Left renal cortex interstitium (tissue), 4 donors: ENCODE results near the gene TNS1. TPM values are rescaled to one million over a fixed set of nuclear protein-coding genes. Genes with fewer than 3 reads are reported as not detected.
"Not testable (repeated sequence)": the region's sequence is repeated elsewhere in the genome, so short reads cannot be mapped to it uniquely, and the experiment has no call there.

Experiments
- DNase-seq, 4 donors: peaks; one replicate each; pipeline ENCODE4 v3.0.0-alpha.2; 2013; ENCODE audit warnings: low read depth in 4 of 4, low spot score in 2 of 4, missing footprints in 1 of 4
- polyA plus RNA-seq, 4 donors: library from polyadenylated mRNA; unstranded; fragments of 120-200 nt; gene quantifications; one replicate each; pipeline ENCODE4 v1.2.1, GENCODE V29; 2013; ENCODE audit not compliant: insufficient read length in 4 of 4

TNS1 gene
- polyA plus RNA-seq, 4 donors, result 54.8 to 69.7 (median 62.2) TPM

- DNase-seq, result no peak
These were observed 177.1 kb downstream of the TNS1 start for GRCh38 chr2:217825469-217826235.

DNA sequence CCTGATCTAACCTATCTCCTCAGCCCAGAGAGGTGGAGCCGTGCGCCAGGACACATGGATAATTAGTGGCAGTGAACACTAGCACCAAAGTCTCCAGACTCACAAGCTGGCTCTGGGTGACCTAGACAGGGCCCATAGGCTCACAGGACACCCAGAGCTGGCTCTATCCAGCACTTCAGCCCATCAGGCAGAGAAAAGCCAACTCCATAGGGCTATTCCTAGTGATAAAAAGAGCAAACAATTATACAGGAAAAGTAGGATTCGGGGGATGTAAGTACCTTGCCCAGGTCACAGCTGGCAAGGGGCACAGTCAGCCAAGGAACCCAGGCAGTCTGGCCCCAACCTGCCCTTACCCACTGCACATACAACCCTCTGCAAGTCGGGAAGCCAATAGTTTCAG lies 178.6 kb downstream of the TNS1 start:
- no peak for DNase-seq

- no peak for DNase-seq
These were observed 179.2 kb downstream of the TNS1 start for GRCh38 chr2:217823626-217824025.

DNA sequence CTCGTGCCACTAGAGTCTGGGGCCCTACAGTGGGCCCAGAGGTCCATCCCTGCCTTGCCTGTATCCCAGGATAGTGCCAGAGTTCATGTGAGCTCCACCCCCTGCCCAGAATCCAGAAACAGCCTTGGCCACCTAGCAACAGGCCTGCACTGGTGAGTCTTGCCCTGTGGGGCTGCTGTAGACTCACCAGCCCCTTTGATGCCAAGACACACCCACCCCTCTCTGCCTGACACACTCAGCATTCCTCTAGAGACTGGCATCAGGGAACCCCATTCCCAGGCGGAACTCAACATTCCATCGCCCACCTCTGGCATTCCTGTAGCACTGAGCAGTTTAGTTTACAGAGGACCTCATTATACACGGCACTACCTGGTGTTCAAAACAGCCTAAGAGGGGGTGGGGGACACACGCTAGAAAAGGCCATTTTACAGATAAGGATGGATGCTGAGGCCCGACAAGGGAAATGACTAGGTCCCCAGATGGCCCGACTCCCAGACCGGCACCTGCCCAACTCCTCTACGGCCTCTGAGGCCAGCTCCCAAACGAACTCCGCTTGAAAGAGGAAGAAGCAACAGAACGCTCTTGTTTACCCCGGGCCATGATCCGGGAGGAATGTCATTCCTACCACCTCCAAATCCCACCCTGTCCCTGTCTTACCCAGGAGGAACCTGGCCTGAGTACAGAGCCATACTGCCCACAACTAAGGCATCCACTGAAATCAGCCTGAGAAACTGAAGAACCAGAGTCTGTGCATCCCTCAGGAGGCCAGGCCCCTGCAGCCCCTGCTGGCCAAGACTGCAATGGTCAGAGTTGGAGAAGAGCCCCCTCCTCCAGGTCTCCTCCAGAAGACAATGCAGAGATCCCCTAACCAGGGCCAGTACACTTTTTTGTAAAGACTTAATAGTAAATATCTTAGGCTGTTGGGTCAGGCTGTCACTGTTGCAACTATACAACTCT lies 180.2 kb downstream of the TNS1 start:
- DNase-seq, result no peak

DNA sequence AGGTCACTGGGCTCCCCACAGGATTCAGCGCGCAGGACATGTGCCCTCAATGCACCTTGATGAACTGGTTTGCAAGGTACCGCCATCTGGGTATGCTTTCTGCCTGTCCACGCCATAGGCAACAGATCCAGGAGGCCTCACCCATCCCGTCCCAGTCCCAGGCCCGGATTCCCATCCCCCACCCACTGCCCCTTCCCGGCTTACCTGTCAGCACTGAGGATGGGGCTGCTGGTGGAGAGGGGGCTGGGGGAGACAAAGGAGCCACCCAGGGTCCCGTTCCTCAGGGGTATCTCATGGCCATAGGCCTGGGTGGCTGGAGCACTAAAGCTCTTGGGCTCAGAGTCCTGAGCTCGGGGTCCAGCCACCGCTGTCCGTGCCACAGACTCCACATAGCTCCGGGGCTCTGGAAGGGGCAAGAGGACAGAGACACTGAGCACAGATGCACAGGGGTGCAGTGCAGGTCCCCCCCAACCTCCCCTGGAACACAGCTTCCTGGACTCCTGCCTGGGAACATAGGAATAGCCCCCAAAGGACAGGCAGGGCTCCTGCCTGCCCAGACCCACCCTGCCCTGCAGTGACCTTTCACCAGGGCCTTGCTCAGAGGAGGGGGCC lies 181.2 kb downstream of the TNS1 start:
- no peak for DNase-seq

DNA sequence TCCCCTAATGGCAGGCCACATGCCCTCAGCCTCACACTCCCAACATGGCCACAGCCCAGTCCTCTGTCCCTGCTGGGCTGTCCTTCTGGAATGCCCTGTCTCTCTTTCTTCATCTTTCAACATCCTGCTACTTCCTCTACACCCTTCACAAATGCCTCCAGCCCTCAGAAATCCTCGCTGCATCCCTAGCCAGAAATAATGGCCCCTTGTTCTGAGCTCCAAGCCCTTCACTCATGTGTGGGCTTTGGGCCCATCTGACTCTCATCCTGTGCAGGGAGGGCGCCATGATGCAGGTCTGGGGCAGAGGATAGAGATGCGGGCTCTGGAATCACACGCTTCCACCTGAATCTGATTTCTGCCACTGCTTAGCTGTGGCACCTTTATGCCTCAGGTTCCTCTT lies 181.9 kb downstream of the TNS1 start:
- no peak for DNase-seq

DNA sequence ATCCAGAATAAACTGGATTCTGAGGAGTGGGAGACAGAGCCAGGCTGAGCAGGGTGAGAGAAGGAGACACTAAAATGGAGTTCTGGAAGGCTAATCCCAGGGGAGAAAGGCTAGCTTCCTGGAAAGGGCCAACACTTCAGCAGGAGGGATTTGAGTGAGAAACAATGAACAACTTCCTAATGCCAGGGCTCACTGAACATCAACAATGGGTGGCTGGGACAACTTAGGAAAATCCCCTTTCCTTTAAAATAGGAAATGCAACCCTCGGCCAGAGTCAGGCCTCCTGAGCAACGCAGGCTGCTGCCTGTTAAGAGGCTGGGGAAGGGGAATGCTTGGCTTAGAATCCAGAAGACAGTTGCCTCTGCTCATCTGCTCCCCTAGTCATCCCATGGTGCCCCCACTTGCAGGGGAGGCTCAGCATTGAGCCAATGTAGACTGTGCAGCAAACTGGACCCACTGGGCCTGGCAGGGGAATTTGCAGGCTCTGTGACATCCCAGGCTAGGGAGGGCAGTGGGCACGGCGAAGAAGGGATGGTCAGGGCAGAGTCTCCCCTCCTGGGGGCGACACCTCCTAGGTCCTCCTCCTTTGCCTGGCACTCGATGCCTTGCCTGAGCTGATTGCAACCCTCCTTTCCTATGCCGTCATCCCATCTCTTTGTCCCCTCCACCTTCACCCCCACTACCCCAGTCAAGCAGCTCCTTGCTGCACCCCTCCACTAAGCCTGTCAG lies 182.5 kb downstream of the TNS1 start:
- DNase-seq, result no peak

GRCh38 chr2:217818293-217818850 lies 184.4 kb downstream of the TNS1 start:
- no peak for DNase-seq

- DNase-seq, result no peak
These were observed 185.1 kb downstream of the TNS1 start for GRCh38 chr2:217817466-217818292.

GRCh38 chr2:217816396-217816869 lies 186.4 kb downstream of the TNS1 start:
- DNase-seq, result peak; percentile 48 to 59 (median 52)

- no peak for DNase-seq
These were observed 189.0 kb downstream of the TNS1 start for GRCh38 chr2:217813828-217814227.

GRCh38 chr2:217812170-217812569 lies 190.6 kb downstream of the TNS1 start:
- DNase-seq, result no peak

- DNase-seq, result no peak
These were observed 192.5 kb downstream of the TNS1 start for GRCh38 chr2:217810260-217810659.

DNA sequence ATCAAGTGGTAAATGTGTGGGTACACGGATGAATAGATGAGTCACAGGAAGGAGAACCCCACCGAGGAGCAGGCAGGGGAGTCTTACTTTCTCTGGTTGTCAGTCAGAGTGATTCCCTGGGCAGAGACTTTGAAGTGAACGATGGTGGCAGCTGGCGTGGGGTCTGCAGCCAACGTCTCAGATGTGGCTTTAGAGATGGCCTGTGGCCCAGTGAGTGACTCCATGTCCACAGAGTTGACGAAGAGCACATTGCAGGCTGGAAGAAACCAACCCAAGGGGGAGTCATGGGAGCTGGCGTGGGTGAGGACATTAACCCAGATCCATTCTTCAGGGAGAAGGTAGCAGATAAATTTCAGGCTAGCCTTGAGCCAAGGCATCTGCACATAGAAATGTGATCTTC lies 193.1 kb downstream of the TNS1 start:
- no peak for DNase-seq

DNA sequence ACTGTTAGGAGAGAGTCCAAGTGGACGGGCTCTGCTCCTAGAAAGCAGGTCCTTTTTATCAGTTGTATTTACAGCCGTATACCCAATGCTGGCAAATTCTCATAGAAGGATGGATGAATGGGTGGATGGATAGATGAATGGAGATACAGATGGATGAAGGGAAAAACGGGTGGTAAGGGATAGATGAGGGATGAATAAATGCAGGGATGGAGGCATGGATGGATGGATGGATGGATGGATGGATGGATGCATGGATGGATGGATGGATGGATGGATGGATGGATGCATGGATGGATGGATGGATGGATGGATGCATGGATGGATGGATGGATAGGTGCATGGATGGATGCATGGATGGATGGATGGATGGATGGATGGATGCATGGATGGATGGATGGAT lies 193.8 kb downstream of the TNS1 start:
- not testable (repeated sequence) for DNase-seq

- no peak for DNase-seq
These were observed 194.5 kb downstream of the TNS1 start for GRCh38 chr2:217808326-217808725.

- no peak for DNase-seq
These were observed 195.0 kb downstream of the TNS1 start for GRCh38 chr2:217807753-217808152.

DNA sequence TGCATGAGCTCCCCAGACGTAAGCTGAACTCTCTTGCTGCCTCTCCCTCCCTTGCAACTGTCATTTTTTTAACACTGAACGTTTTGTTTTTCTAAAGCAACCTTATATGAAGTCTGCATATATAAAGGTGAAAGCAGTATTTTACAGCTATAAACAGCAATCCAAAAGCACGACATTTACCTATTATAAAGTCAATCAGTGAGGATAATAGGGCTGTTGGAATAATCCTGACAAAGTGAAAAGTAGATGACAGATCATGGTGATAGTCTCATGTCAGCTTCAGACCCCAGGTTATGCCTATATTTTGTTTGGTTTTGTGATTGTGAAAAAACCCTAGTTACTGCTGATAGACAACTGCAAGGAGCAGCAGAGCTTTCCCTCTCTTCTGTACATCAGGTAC lies 195.8 kb downstream of the TNS1 start:
- DNase-seq, result no peak

GRCh38 chr2:217806482-217806765 lies 196.4 kb downstream of the TNS1 start:
- DNase-seq, result no peak
